Motor neuron (in vitro differentiated cells): Measurements from ENCODE around the gene IFT20. TPM values are rescaled to one million over a fixed set of nuclear protein-coding genes. Genes with fewer than 3 reads are reported as not detected.

ENCODE experiments used
- ATAC-seq, 8 experiments: fragments of 200-7000 bp; cut with Tn5 transposase; replicated peaks in 6 of 8; 2 replicates each; pipeline ENCODE4 v1.8.0; 2021; ENCODE audit warnings: mild to moderate bottlenecking in 8 of 8, moderate library complexity in 8 of 8
- H3K27ac ChIP-seq, 2 donors: fragments of 250-450 bp; sonication (Bioruptor Pico); 2 replicates each; pipeline ENCODE4 v1.9.0; 2021; ENCODE audit warnings: antibody characterized with exemption in 2 of 2, mild to moderate bottlenecking in 2 of 2, moderate library complexity in 1 of 2
- H3K4me1 ChIP-seq, 2 donors: fragments of 250-450 bp; sonication (Bioruptor Pico); replicated peaks in 1 of 2; 2 replicates each; pipeline ENCODE4 v1.6.1; 2021; ENCODE audit warnings: antibody characterized with exemption in 2 of 2, mild to moderate bottlenecking in 2 of 2, moderate library complexity in 1 of 2
- H3K4me3 ChIP-seq, 5 donors: fragments of 250-450 bp; sonication (Bioruptor Pico); 2 replicates each; pipeline ENCODE4 v1.9.0; 2021; ENCODE audit warnings: antibody characterized with exemption in 5 of 5, mild to moderate bottlenecking in 5 of 5, moderate library complexity in 4 of 5
- WGBS, 10 experiments: fragments of 450-650 bp; shearing (Covaris generic); methylation state at CpG; one replicate each; pipeline ENCODE4 v1.0.0; 2022; 5-methylcytosine and 5-hydroxymethylcytosine counted together
- in situ Hi-C, 9 experiments: fragments of 400-800 bp; cut with MboI; loops; one replicate each; pipeline ENCODE4 v1.15.0; 2021; ENCODE audit warnings: low sequenced_read_pairs in 9 of 9, low pct_unique_long_range_greater_than_20kb in 2 of 9; ENCODE audit not compliant: unreplicated experiment in 9 of 9
- total RNA-seq, 8 experiments: library from RNA; unstranded; fragments of 300-600 nt; gene quantifications; 2 replicates each; pipeline versions ENCODE4 v1.2.3 to v1.2.4, GENCODE V29; 2022

The IFT20 gene
- total RNA-seq, 8 experiments from 2014 or later = 30.7 to 106 (median 64.0) TPM

GRCh38 chr17:28279411-28279810, 55.9 kb downstream of the IFT20 start:
- 60 to 100% (median 85%) methylated on average over 1 to 6 of the region's 6 CpGs for WGBS, 10 experiments
- H3K4me1 ChIP-seq = no peaks in the 10 kb centered on the region
- in situ Hi-C loops = no loop called here
- ATAC-seq = no peak
- no peak overlapping the region for H3K4me3 ChIP-seq
- no peak overlapping the region for H3K27ac ChIP-seq

Other genes with a start within 250 kb of the IFT20 start
- gene TMEM97, start 16.3 kb downstream of the IFT20 start, total RNA-seq = 10 to 100 TPM; 17.5 to 93.4 (median 28.5) TPM
- gene TNFAIP1, start 289 bp upstream of the IFT20 start, total RNA-seq = 10 to 100 TPM; 20.8 to 69.2 (median 24.8) TPM
- gene POLDIP2, start 22.1 kb upstream of the IFT20 start, total RNA-seq = 10 to 100 TPM; 34.5 to 97.9 (median 63.9) TPM
- gene SEBOX, start 29.7 kb upstream of the IFT20 start, total RNA-seq = under 1 TPM in 2 of 8 experiments, not detected in 6; 0.52 to 0.66 TPM
- 10 to 100 TPM in 1 of 8 experiments, under 1 TPM in 7; 0.40 to 12.0 (median 0.74) TPM for gene VTN, start 34.8 kb upstream of the IFT20 start, total RNA-seq
- gene SARM1, start 36.2 kb upstream of the IFT20 start, total RNA-seq = 10 to 100 TPM in 5 of 8 experiments, 1 to 10 TPM in 3; 2.0 to 21.7 (median 10.1) TPM
- gene SLC46A1, start 70.7 kb upstream of the IFT20 start, total RNA-seq = 10 to 100 TPM in 5 of 8 experiments, 1 to 10 TPM in 3; 6.5 to 19.3 (median 11.0) TPM
- gene SLC13A2, start 138.2 kb upstream of the IFT20 start, total RNA-seq = under 1 TPM in 4 of 8 experiments, not detected in 4; 0.09 to 1.00 (median 0.40) TPM
- gene FOXN1, start 170.9 kb upstream of the IFT20 start, total RNA-seq = under 1 TPM in 5 of 8 experiments, not detected in 3; 0.08 to 0.73 (median 0.66) TPM
- 10 to 100 TPM; 12.6 to 77.8 (median 39.2) TPM for gene UNC119, start 217.2 kb upstream of the IFT20 start, total RNA-seq
- gene PIGS, start 236.1 kb upstream of the IFT20 start, total RNA-seq = 10 to 100 TPM; 39.0 to 56.7 (median 49.2) TPM
- 100 to 1,000 TPM in 1 of 8 experiments, 10 to 100 TPM in 7; 15.3 to 104 (median 33.1) TPM for gene ALDOC, start 241.4 kb upstream of the IFT20 start, total RNA-seq